HG03159 (cell line): ENCODE data around the gene MINDY4.

ENCODE experiments used
- ATAC-seq: cut with Tn5 transposase; IDR thresholded peaks from one replicate; pipeline ENCODE4 v1.9.1; 2021; ENCODE audit warnings: mild to moderate bottlenecking, moderate library complexity; ENCODE audit not compliant: unreplicated experiment

The MINDY4 gene

DNA sequence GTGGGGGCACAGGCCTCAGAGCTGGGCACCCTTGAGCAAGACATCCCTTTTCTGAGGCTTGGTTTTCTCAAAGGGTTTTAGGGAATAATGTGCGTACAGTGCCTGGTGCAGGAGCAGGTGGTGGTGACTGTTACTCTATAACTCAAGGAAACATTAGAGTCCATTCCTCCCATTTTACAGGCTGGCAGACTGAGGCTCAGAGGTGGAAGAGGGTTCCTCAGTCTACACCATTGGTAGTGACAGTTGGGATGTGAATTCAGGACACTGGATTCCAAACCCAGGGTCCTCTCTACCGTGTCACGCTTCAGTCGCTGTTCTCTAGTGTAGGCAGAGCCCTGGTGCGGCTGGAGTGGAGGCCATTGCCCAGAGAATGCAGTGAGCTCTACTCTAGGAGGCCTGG, 100.4 kb downstream of the MINDY4 start:
- ATAC-seq, result no peak

DNA sequence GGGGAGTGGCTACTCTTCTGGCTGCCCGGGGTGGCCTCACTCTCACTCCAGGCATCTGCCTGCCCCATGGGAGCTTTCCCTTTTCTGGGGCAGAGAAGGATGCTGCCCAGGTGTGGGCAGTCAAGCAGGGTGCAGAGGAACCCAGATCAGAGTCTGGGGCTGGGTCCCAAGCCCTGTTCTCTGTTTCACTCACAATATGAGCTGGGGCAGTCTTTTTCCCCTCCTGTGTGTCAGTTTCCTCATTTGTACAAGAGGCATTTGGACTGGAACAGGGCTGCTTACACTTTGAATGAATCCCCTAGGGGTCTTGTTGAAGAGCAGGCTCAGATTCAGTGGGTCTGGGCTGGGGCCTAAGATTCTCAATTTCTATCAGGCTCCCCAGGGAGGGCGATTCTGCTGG, 102.0 kb downstream of the MINDY4 start:
- no peak for ATAC-seq

GRCh38 chr7:30873656-30874055, 102.4 kb downstream of the MINDY4 start:
- no peak for ATAC-seq

GRCh38 chr7:30874656-30875302, 103.6 kb downstream of the MINDY4 start:
- ATAC-seq, result no peak

DNA sequence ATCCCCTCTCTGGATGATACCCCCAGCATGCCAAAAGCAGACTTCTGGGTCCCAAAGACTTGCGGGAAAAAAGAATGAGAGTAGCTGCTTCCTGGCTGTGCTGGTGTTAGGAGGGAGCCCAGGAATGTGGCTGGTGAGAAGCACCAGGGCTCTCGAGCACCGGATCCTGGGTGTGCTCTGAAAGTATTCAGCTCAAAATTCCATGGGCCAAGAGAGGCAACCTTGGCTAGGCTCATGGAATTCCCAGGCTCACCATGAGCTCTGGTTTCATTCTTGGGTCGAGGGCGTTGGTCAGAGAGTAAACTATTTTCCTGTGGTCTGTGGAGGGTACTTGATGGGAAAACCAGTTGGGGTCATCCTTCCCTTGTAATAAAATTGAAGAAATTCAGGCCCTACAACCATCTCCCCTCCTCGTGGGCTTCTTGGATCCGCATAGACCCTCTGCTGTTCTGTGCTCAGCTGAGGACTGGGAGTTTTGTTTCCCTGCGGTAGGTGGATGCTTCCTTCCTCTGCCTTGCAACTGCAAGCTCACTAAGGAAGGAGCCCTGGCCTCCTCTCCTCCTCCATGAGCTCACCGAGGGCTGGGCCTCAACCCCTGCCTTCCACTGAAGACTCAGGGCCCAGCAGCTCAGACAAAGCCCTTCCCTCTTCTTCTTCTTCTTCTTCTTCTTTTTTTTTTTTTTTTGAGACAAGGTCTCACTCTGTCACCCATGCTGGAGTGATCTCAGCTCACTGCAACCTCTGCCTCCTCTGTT, 106.0 kb downstream of the MINDY4 start:
- ATAC-seq, result no peak

GRCh38 chr7:30877993-30878392, 106.8 kb downstream of the MINDY4 start:
- ATAC-seq, result no peak

- ATAC-seq, result no peak
Measured at GRCh38 chr7:30879139-30880124, 108.2 kb downstream of the MINDY4 start.

- ATAC-seq, result no peak
Measured at GRCh38 chr7:30880125-30880720, 109.0 kb downstream of the MINDY4 start.

DNA sequence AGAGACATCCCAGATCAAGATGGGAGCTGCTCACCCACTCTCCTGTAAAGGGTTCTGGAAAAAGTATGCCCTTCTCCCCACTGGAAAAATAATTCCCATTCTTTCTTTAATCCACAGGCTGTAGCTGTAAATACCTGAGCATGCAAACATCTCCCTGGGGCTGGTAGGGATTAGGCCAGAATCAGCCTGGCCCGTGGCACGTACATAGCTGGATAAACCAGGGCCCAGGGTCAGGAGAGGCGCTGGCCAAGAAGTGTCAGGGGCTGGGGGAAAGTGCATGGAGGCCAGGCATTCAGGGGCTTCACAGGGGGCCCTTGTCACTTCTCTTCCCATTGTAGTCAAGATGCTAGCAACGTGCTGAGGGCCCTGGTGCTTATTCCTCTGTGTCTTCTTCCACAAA, 109.7 kb downstream of the MINDY4 start:
- no peak for ATAC-seq

DNA sequence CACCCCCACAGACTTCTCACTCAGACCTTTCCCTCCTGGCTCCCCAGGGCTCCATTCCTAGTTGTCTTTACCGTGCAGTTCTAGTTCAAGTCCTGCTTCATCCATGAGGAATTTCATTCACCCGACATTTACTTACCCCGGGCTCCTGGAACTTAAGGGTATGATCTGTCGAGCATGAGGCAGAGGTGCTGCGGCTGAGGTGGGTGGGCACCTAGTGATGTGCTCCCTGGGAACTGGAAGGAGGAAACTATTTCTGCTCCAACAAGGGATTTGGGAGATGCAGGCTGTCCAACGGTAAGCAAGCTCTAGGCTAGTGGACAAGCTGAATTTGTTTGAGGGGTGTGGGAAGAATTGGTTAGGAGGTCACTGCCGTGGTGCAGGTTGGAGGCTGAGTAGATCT, 110.2 kb downstream of the MINDY4 start:
- no peak for ATAC-seq

- ATAC-seq, result no peak
Measured at GRCh38 chr7:30884881-30885280, 113.7 kb downstream of the MINDY4 start.

- no peak for ATAC-seq
Measured at GRCh38 chr7:30886608-30887011, 115.4 kb downstream of the MINDY4 start.

GRCh38 chr7:30887464-30887872, 116.3 kb downstream of the MINDY4 start:
- no peak for ATAC-seq

- no peak for ATAC-seq
Measured at GRCh38 chr7:30888747-30889146, 117.5 kb downstream of the MINDY4 start.

DNA sequence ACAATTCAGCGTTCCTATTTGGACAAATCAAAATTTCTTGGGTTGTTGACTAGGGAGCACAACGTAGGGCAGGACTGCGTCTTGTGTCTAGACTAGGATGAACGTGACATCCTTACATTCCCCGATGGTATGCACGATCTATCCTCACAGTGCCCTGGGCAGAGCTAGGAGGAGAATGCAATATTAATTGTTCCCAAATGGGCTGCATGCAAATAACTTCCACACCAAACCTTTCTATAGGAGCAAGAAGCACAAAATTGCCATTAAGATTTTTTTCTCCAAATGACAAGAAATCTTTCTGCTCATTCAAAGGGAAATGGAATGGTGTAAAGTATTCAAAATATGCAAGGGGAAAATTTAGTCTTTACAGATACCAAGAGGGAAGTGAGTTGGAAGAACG, 119.0 kb downstream of the MINDY4 start:
- no peak for ATAC-seq

DNA sequence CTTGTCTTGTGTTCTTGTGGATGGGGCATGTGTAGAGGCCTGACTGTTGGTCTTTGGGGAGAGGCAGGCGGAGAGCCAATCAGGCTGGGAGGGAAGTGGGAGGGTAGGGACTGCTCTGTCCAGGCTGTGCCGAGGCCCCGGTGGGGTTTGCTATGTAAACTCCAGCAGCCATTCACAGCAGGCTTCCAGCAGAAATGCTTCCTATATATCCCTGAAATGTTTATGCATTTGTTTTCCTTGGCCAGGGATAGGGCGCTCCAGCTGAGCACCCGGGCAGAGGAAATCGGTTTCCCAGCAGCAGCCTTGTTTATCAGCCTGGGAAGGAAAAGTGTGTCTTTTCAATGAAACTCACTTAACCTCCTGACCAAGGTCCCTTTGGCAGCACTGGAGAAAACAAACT, 122.1 kb downstream of the MINDY4 start:
- ATAC-seq, result no peak

DNA sequence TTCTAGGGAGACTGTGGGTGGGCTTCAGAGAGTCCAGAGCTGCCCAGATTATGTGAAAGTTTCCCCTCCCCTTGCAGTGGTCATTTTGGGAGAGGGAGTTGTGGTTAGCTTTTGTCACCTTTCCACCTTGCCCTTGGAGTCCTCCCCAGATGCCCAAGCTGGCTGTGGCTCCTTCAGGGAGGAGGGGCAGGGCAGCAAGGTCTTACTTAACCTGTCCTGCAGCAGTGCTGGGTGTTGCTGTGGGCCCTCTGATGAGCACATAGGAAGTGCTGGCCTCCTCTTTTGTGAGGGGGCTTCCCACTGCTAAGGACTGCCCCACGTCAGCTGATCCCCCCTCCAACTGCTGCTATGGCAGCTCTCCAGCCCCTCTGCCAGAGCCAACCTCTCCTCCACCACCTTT, 122.8 kb downstream of the MINDY4 start:
- ATAC-seq, result no peak

DNA sequence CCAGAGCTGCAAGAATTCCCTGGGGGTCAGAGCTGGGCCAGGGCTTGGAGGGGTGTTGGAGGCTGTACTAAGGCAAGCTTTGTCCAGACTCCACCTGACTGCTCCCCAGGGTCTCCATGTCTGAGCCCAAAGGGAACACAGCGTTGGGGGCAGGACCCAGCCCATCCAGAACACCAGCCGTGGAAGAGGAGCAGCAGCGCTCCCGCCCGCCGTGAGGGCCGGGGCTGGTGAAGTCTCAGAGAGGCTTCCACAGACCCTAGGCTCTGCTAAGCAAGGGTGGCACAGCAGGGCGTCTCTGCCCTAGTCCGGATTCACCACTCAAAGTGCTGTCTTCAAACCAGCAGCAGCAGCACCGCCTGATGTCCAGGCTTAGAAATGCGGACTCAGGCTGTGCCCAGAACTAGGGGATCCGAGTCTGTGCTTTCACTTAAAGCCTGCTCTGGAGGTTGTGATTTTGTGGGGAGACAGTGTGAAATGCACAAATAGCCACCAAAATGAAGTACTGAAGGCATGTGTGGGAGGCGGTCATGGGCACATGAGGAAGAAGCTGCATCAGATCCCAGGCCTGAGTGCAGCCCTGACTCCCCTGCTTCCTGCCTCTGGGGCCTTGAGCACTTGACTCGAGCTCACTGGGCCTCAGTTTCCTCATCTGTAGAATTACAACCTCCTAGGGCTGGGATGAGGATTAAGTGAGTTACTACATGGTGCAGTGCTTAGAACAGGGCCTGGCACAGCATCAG, 123.8 kb downstream of the MINDY4 start:
- ATAC-seq, result no peak

DNA sequence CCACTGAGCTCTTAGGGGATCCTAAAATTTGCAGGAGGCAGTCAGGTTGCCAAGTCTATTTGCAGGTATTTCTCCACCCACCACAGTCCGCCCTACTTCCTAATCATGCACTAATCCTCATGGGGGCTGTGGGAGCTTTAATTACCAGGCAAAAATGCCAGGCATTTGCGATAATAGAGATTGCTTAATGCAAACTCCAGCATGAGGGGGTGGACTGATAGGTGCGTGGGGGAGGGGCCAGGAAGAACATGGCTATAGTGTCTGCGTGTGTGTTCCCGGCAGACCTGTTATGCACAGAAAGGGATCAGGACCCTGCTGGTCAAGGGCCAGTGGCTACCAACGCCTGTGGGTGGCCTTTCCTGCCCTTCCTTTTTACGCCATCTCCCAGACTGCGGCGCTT, 124.8 kb downstream of the MINDY4 start:
- ATAC-seq, result no peak
